ENCODE results near the gene KRTAP5-11.
"Not testable (repeated sequence)": the region's sequence is repeated elsewhere in the genome, so short reads cannot be mapped to it uniquely, and the experiment has no call there.

Gene KRTAP5-11

GRCh38 chr11:71582309-71582895 is at the start of gene KRTAP5-11:
Gene KRTAP5-11 (minus strand): TSS chr11:71582875. CDS start chr11:71582837, 38 bp downstream.
- DNase-seq (ENCODE audit: low spot score), result no peak

GRCh38 chr11:71631551-71631950 is 48.9 kb upstream of the KRTAP5-11 start:
- not testable (repeated sequence) for DNase-seq (ENCODE audit: low spot score)

GRCh38 chr11:71630071-71630470 is 47.4 kb upstream of the KRTAP5-11 start:
- not testable (repeated sequence) for DNase-seq (ENCODE audit: low spot score)

- not testable (repeated sequence) for DNase-seq (ENCODE audit: low spot score)
Observed at GRCh38 chr11:71628943-71629342, 46.3 kb upstream of the KRTAP5-11 start.

- not testable (repeated sequence) for DNase-seq (ENCODE audit: low spot score)
Observed at GRCh38 chr11:71623226-71623625, 40.6 kb upstream of the KRTAP5-11 start.

- DNase-seq (ENCODE audit: low spot score), result not testable (repeated sequence)
Observed at GRCh38 chr11:71622561-71622960, 39.9 kb upstream of the KRTAP5-11 start.

- DNase-seq (ENCODE audit: low spot score), result not testable (repeated sequence)
Observed at GRCh38 chr11:71615003-71615402, 32.3 kb upstream of the KRTAP5-11 start.

- not testable (repeated sequence) for DNase-seq (ENCODE audit: low spot score)
Observed at GRCh38 chr11:71614366-71614917, 31.8 kb upstream of the KRTAP5-11 start.

GRCh38 chr11:71613931-71614330 is 31.3 kb upstream of the KRTAP5-11 start:
- DNase-seq (ENCODE audit: low spot score), result not testable (repeated sequence)

- not testable (repeated sequence) for DNase-seq (ENCODE audit: low spot score)
Observed at GRCh38 chr11:71611218-71611910, 28.7 kb upstream of the KRTAP5-11 start.

- DNase-seq (ENCODE audit: low spot score), result not testable (repeated sequence)
Observed at GRCh38 chr11:71608272-71608671, 25.6 kb upstream of the KRTAP5-11 start.

GRCh38 chr11:71607520-71608216 is 25.0 kb upstream of the KRTAP5-11 start:
- not testable (repeated sequence) for DNase-seq (ENCODE audit: low spot score)

- not testable (repeated sequence) for DNase-seq (ENCODE audit: low spot score)
Observed at GRCh38 chr11:71606853-71607519, 24.3 kb upstream of the KRTAP5-11 start.

GRCh38 chr11:71604798-71605488 is 22.3 kb upstream of the KRTAP5-11 start:
- not testable (repeated sequence) for DNase-seq (ENCODE audit: low spot score)

GRCh38 chr11:71603221-71603620 is 20.5 kb upstream of the KRTAP5-11 start:
- DNase-seq (ENCODE audit: low spot score), result not testable (repeated sequence)

- not testable (repeated sequence) for DNase-seq (ENCODE audit: low spot score)
Observed at GRCh38 chr11:71589546-71589920, 6.9 kb upstream of the KRTAP5-11 start.

- not testable (repeated sequence) for DNase-seq (ENCODE audit: low spot score)
Observed at GRCh38 chr11:71588822-71589545, 6.3 kb upstream of the KRTAP5-11 start.

GRCh38 chr11:71588314-71588713 is 5.6 kb upstream of the KRTAP5-11 start:
- not testable (repeated sequence) for DNase-seq (ENCODE audit: low spot score)

- not testable (repeated sequence) for DNase-seq (ENCODE audit: low spot score)
Observed at GRCh38 chr11:71585673-71586072, 3.0 kb upstream of the KRTAP5-11 start.

GRCh38 chr11:71582969-71583368 is 294 bp upstream of the KRTAP5-11 start:
- not testable (repeated sequence) for DNase-seq (ENCODE audit: low spot score)

GRCh38 chr11:71581826-71582225 is 849 bp downstream of the KRTAP5-11 start:
- DNase-seq (ENCODE audit: low spot score), result no peak
